ENCODE measurements around the gene AEBP2. TPM values are rescaled to one million over a fixed set of nuclear protein-coding genes. Genes with fewer than 3 reads are reported as not detected.

The AEBP2 gene
- total and polyA plus RNA-seq, 2 donors (not counting 3 experiments of a cell fraction or from before 2014, with no cell fraction given) = 8.8 to 42.2 TPM

DNA sequence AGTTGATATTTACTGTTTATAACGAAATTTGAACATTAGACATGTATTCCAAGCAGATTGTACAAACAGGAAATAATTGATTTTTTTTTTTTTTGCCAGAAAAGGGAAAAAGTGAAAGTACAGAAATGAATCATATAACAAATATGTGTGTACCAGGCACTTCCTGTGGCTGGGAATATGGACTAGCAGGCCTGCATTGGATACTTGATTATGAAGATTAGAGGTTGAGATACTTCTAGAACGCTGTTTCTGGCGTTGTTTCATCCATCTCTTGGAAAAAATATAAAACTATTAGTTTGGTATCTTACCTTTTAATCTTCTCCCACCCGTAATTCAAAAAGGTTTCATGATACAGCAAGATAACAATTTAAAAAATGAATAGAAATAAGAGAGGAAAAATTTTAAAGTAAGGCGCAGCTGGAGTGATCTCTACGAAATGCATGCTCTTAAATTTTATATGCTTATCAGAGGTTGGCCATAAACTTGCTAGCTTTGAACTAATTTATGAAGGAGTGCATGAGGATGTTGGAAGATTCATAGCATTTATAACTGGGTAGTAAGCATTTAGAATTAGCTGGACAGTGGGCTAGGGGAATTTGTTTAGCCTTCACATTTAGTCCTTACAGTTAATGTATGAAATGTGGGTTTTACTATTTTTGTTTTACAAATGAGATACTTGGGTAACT, 90.8 kb downstream of the AEBP2 start:
- Histone ChIP-seq H4K20me1 (replicated peaks; ENCODE audit: control insufficient read depth, extremely low read depth, insufficient read depth, low read length) (no peaks in the 10 kb centered on the region), H3K79me2 (ENCODE audit: control insufficient read depth, insufficient read depth, low read length) (no peaks in the 10 kb centered on the region), H3K9me1 (replicated peaks; ENCODE audit: control insufficient read depth, extremely low read depth, insufficient read depth, low read length) (no peaks in the 10 kb centered on the region), H3K4me2 (ENCODE audit: insufficient read depth, low read length) (peak overlapping the region; percentile 79), H3K4me3 (replicated peaks in 1 of 3; ENCODE audit: insufficient read depth in 1 of 3, low read depth in 1 of 3, low read length in 3 of 3) (peak overlapping the region in 1 of 3 experiments; percentile 17), H3K27me3 (ENCODE audit: control insufficient read depth in 2 of 2, insufficient read depth in 2 of 2, low read length in 2 of 2) (no peaks in the 10 kb centered on the region), H3K9me3 (replicated peaks; ENCODE audit: control insufficient read depth, insufficient read depth, low read length) (no peaks in the 10 kb centered on the region), H3K9ac (replicated peaks; ENCODE audit: extremely low read depth, insufficient read depth, low read length) (peak overlapping the region; percentile 39), H2AFZ (ENCODE audit: low read depth, low read length) (no peak overlapping the region), H3K4me1 (ENCODE audit: control insufficient read depth, extremely low read depth, insufficient read depth, low read length) (peaks cover 36% of the 10 kb centered on the region), H3K27ac (ENCODE audit: insufficient read depth, low read depth, low read length) (peak overlapping the region; percentile 84), H3K36me3 (ENCODE audit: control insufficient read depth in 2 of 2, extremely low read depth in 1 of 2, insufficient read depth in 2 of 2, low read length in 2 of 2) (no peaks in the 10 kb centered on the region)
- no peak for TF ChIP-seq MYC (IDR thresholded peaks at IDR 0.05; ENCODE audit: low read depth, low read length)
- peak; percentile 80 for TF ChIP-seq GATA2 (IDR thresholded peaks at IDR 0.05; ENCODE audit: insufficient read depth, insufficient read length, low read depth, low read length)
- peak; percentile 81 for TF ChIP-seq FOS (IDR thresholded peaks at IDR 0.05; ENCODE audit: borderline replicate concordance, insufficient read depth, low read length)
- TF ChIP-seq, protein P1, sequence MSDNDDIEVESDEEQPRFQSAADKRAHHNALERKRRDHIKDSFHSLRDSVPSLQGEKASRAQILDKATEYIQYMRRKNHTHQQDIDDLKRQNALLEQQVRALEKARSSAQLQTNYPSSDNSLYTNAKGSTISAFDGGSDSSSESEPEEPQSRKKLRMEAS (IDR thresholded peaks at IDR 0.05; ENCODE audit: insufficient read depth, insufficient read length) = no peak
- peak; percentile 50 for TF ChIP-seq POLR2A (IDR thresholded peaks at IDR 0.05; ENCODE audit: low read depth, low read length)
- peak; percentile 84 for TF ChIP-seq JUN (IDR thresholded peaks at IDR 0.05; ENCODE audit: borderline replicate concordance, insufficient read depth, insufficient read length, low read depth)
- TF ChIP-seq, protein P2, sequence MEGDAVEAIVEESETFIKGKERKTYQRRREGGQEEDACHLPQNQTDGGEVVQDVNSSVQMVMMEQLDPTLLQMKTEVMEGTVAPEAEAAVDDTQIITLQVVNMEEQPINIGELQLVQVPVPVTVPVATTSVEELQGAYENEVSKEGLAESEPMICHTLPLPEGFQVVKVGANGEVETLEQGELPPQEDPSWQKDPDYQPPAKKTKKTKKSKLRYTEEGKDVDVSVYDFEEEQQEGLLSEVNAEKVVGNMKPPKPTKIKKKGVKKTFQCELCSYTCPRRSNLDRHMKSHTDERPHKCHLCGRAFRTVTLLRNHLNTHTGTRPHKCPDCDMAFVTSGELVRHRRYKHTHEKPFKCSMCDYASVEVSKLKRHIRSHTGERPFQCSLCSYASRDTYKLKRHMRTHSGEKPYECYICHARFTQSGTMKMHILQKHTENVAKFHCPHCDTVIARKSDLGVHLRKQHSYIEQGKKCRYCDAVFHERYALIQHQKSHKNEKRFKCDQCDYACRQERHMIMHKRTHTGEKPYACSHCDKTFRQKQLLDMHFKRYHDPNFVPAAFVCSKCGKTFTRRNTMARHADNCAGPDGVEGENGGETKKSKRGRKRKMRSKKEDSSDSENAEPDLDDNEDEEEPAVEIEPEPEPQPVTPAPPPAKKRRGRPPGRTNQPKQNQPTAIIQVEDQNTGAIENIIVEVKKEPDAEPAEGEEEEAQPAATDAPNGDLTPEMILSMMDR (IDR thresholded peaks at IDR 0.05; ENCODE audit: extremely low read depth in 1 of 2, insufficient read depth in 1 of 2, low read depth in 1 of 2, low read length in 2 of 2) = no peak
- TF ChIP-seq EZH2 (IDR thresholded peaks at IDR 0.05; ENCODE audit: borderline replicate concordance, low read depth, low read length, severe bottlenecking) = no peak
- TF ChIP-seq POLR2AphosphoS5 (IDR thresholded peaks at IDR 0.05; ENCODE audit: insufficient read depth, low read depth, low read length) = peak; percentile 64
- FAIRE-seq (peak; percentile 68), DNase-seq (ENCODE audit: low read depth, low spot score) (peak; percentile 82)
- ChIA-PET POLR2A (no interaction called here), CTCF (interaction anchor here (1.2 to 1.6 kb wide), 2 partner anchors 17 to 42 kb away, joined by 3 to 6 read pairs; no protein-coding TSS in a partner anchor)
- TSS peak; percentile 57 for BruUV-seq (replicated peaks)
- dilution Hi-C loops (cut with MboI; ENCODE audit: extremely low pct_ligation_motif_present, low sequenced_read_pairs) = no loop called here
- intact Hi-C loops (cut with micrococcal nuclease) = loop anchor here (1.0 to 5.0 kb wide), 3 partner anchors 17 to 212 kb away; no protein-coding TSS in a partner anchor

Data from endothelial cell of umbilical vein (primary cell).